Effector CD8-positive, alpha-beta T cell (primary cell): ENCODE measurements around the gene EPHA8.

Source experiments
- DNase-seq: peaks from one replicate; lab custom pipeline; 2025; lab: John Stamatoyannopoulos, UW

Gene EPHA8

DNA sequence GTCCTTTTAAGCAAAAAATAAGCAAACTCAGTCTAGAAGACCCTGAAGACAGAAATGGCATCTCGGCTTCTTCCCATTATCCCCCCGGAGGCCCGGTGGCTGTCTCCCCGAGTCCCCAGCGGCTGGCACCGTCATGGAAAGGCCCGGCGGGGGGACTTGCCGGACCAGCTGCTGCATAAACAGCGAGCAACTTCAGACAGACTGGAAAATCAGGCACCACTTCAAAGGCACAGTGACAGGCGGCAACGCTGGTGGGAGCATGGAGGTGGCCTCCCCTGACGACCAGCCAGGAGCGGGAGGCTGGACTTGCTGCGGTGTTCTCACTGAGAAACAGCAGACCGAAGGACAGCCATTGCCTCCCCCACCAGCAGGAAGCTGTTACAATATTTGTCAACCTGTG is 54.8 kb downstream of the EPHA8 start:
- DNase-seq, result no peak

DNA sequence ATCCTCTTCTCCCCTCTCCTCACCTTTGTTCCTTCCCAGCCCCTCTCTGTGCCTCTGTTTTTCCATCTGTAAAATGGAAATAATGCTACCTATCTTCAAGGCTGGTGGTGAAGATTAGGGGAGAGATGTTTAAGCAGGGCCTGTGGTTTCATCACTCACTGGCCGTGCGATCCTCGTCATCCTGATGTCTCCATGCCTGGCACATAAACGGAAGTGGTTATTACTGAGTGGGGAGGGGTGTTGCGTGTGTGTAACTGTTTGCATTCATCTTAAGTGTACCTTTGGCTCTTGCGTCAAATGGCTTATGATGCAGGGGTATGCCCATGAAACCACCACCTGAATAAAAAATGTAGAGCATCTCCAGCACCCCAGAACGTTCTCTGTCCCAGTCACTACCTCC is 56.0 kb downstream of the EPHA8 start:
- no peak for DNase-seq

DNA sequence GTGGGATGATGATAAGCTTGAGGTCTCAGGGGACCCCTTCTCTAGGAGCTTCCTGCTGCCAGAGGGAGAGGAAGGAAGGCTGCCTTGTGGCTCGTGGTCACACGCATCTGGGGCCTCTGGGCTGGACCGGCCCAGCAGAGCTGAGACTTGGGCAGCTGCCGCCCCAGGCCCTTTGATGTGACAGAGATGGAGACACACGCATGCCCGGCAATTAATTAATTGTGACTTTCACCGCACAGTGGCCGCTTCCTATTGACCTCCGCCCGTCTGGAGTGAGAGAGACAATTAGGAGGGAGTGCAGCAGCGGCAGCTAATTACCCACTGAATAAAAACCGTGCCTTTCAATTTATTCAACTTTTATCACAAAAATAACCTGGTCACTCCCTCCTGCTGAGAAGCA is 56.5 kb downstream of the EPHA8 start:
- DNase-seq, result no peak

DNA sequence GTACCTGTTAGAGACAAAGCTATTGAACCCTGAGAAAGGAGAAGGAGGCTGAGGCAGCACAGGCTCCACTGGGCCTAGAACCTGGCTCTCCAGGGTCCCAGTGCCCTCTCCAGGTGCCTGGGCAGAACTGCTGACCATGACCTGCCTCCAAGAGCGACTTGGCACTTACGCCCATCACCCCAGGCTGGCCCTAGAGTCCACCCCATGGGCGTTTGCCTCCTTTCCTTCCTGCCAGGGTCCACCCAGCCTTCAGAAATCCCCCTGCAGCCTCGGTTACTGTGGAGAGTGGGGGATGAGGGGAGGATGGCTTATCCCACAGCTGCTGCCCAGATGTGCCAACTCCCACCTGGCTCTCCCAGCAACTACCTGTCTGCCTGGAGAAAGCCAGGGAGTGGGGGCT is 58.5 kb downstream of the EPHA8 start:
- no peak for DNase-seq

DNA sequence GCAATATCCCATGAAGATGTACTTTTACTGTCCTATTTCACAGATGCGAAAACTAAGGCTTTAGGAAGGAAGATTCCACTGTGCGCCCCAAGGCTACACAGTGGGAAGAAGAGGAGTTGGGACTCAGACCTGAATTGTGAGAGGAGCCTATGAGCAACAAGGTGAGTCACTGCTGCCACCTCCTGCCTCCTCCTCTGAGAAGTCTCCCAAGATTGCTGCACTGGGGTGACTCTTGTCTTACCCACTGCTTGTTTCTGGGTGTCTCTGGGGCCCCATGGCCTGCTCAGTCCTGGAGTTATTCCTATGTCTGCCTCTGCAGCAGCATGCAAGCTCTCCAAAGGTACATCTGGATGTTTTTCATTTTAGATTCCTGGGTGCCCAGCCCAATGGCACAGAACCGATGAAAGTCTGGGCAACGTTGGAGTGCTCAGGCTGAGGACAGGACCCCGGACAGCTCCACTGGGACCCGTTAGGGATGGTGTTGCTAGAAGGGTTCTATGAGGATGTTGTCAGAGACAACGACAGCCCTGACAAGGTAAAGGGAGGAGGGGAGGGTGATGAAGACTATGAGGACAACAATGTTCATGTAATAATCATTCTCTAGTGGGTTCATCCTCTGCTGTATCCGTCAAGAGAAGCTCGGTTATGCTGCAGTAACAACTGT is 62.1 kb downstream of the EPHA8 start:
- DNase-seq, result no peak

DNA sequence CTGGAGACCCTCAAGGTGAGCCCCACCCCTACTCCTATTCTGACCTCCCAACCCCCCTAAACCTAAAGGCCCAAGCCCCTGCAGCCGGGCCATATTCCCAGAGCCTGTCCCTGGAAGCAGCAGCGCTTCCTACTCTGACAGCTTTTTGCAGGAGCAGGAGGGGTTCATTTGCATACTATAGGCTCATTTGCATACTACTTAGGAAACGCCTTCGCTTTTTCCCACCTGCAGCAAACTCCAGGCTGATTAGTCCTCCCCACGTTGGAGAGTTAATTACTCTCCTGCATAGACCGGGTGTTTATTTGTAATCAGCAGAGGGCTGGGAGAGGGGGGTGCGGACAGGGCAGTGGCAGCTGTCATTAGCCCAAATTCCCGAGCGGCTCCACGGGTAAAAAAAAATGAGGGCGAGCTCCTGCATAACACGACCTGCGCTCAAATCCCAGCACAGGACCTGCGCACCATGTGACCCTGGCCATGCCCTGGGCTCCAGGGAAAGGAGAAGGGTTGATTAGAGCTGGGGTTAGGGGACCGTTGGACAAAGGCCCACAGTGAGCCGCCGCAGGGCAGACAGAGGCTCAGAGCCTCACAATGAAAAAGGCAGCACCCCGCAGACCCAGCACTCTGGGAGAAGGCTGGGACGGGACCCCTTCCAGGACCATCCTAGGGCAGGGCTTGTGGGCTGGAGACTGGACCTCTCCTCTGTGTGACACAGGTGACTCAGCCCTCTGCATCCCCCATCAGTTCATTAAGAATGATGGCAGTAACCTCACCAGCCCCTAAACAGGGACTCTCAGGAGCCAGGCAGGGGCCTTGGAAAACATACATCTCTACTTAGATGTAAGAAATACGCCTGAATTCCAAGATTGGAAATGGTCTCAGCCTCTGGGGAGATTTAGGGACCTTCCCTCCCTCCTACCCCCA is 63.2 kb downstream of the EPHA8 start:
- no peak for DNase-seq

DNA sequence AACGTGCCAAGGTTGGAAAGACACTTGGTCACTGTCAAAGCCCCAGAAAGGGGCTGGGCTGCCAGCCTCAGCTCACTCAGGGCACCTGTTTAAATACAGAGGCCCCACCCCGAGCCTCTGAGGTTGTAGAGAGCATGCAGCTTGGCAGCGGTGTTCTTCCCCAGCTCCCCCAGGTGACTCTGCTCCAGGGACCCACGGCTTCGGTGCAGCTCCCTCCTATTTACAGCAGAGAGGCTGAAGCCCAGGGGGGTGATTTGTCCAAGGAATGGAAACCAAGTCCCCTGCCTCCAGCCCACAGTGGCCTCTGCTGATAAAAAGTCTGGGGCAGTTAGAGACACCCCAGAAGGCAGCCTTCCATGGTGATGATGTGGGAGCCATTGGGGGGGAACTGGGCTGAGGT is 64.0 kb downstream of the EPHA8 start:
- DNase-seq, result no peak

DNA sequence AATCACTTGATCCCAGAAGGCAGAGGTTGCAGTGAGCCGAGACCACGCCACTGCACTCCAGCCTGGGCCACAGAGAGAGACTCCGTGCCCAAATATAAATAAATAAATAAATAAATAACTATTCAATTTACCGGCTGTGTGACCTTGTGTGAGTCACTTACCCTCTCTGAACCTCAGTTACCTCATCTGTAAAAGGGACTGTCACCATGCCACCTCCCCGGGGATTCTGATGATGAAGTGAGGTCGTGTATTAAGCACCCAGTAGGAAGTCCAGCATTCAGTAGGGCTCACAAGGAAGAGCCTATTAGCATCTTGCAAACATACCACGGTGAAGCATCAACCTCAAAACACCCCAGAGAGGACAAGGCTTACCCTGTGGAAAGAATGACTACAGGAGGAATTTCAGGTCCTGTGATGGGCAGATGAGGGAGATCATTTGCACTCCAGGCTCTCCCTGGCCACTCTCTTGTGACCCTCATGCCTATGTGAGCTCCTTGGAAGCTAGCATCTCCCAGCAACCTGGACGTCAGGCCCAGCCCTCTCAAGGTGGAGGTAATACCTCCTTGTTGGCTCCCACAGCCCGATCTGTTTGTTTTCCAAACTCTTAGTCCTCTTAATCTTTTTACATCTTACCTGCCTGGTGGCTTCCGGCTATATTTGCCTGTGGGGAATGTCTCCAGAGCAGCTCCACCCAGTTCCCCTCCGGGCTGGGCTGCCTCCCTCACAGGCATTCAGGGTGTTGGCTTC is 65.6 kb downstream of the EPHA8 start:
- DNase-seq, result no peak

DNA sequence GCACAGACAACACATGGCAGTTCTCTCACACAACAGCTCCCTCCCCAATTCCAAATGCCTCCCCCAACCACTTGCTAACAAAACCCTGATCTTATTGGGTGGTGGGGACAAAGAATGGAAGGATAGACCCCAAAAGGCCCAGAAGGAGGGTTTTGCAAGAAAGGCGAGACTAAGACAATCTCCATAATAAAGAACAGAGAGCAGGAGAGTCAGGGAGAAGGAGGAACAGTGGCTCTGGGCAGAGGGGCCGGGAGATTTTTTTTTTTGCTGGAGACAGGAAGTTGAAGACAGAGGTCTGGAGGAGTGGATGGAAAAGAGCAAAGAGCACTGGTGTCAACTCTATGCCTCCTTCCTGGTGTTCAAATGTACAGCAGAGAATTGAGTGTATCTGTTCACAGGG is 66.6 kb downstream of the EPHA8 start:
- DNase-seq, result no peak

DNA sequence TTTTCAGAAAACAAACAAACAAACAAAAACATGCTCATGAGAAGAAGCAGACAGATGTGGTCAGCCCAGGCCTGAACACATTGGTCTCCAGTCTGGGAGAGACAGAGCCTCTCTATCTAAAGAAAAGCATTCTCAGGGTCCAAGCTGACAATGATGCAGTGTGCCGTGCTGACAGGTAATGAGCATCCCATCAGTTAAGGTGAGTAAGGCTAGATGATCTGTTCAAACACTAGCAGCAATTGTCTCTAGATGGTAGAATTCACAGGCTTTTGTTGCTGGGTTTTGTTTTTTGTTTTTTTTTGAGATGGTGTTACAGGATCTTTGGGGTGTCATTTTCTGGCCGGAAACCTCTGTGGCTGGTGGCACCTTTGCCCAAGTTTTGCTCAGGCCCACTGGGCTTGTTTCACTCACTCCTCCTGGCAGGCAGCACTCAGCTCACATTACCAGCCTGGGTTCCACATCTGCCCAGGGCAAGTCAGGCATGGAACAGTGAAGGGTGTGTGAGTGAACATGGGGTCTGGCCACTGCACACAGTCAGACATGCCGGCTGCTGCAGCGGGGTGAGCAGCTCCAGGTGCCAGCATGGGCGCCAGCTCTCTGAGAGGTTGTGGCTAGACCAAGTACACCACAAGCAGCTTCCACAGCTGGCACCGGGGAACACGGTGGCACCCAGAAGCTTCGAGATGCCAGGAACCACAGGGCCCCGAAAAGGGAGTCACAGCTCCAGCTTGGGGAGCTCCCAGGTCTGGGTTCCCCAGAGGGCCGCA is 70.6 kb downstream of the EPHA8 start:
- DNase-seq, result no peak

DNA sequence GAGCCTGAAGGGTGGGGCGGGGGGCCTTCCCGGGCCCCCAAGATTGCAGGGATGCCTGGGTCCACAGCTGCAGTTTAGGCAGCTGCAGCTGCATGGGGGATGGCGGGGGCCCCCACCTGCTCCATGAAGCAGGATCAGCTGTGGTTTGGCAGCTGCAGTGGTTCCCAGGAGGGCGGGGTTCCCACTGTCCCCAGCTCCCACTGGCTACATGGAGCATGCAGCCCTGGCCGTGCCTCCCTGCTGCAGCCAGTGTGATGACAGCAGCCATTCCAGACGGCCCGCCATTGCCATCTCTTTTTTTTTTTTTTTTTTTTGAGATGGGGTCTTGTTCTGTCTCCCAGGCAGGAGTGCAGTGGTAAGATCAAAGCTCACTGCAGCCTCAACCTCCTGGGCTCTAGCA is 72.1 kb downstream of the EPHA8 start:
- no peak for DNase-seq

DNA sequence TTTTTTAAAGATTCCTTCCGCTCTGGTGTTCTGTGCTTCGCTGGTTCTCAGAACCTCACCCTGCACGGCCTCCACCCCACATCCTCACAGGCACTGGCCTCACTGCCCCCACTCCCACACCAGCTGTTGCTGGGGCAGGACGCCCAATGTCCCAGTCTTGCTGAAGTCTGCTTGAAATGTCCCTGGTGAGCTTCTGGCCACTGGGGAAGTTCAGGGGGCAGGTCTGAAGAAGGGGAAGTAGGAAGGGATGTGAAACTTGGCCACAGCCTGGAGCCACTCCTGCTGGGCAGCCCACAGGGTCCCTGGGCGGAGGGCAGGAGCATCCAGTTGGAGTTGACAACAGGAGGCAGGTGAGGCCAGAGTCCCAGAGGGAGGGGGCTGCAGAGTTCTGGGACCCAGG is 73.1 kb downstream of the EPHA8 start, which contains the start of gene C1QA:
TSS of gene C1QA (plus strand) at position 276 of the 400 bp plus-strand sequence. CDS start 989 bp downstream, outside the sequence.
- no peak for DNase-seq

DNA sequence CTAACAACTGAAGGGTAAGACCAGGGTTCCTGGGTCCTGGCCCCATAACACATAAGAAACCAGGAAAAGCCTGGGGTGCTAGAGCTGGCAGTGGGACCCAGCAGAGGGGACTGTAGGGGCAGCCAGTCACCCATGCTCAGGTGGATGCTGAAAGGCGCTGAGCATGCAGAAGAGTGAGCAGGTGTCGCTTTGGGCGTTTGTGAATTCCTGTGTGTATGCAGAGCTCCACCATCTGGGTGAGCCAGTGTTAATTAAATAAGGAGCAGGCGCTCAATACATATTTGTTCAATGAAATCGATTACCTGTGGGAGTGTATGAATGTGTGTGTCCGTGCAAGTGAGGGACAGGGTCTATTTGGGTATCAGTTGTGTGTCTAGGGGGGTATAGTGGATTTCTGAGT is 73.6 kb downstream of the EPHA8 start:
- DNase-seq, result no peak

DNA sequence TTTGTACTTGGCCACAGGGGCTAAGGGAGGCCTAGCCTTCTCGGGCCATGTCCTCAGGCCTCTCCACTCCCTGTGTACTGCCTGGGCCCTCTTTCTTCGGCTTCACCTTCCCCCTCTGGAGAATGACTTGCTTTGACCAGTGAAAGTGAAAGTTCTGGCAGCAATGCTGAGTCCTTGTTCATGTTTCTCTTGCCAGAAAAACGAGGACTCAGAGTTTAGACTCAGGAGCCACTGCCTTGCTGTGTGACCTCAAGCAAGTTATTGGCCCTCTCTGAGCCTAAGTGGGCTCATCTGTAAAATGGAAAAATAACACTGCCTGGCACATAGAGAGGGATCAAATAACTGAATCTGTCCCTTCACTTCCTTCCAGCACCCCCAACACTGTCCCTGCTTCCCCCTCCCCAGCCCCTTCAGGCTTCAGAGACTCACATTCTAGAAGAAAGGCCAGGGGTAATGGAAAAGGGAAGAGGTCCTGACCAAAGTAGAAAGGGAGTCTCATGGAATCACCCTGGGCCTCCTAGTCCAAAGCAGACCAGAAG is 74.7 kb downstream of the EPHA8 start:
- no peak for DNase-seq

DNA sequence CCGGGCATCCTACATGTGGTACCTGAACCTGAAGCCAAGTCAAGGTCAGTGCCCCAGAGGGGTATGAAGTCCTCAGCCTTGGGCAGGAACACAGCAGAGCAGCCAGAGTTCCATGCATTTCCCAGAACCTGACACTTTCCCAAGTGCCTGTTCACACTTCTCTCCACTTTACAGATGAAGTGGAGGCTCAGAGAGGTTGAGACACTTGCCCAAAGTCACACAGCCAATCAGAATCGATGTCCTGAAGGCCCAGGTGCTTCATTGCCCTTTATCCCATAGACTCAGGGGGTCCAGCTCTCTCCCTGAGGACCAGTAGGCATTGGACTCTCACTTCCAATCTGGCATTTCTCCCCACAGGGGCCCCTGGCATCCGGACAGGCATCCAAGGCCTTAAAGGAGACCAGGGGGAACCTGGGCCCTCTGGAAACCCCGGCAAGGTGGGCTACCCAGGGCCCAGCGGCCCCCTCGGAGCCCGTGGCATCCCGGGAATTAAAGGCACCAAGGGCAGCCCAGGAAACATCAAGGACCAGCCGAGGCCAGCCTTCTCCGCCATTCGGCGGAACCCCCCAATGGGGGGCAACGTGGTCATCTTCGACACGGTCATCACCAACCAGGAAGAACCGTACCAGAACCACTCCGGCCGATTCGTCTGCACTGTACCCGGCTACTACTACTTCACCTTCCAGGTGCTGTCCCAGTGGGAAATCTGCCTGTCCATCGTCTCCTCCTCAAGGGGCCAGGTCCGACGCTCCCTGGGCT is 75.4 kb downstream of the EPHA8 start:
- no peak for DNase-seq

DNA sequence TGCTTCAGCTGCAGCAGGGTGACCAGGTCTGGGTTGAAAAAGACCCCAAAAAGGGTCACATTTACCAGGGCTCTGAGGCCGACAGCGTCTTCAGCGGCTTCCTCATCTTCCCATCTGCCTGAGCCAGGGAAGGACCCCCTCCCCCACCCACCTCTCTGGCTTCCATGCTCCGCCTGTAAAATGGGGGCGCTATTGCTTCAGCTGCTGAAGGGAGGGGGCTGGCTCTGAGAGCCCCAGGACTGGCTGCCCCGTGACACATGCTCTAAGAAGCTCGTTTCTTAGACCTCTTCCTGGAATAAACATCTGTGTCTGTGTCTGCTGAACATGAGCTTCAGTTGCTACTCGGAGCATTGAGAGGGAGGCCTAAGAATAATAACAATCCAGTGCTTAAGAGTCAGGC is 76.0 kb downstream of the EPHA8 start:
- DNase-seq, result no peak

DNA sequence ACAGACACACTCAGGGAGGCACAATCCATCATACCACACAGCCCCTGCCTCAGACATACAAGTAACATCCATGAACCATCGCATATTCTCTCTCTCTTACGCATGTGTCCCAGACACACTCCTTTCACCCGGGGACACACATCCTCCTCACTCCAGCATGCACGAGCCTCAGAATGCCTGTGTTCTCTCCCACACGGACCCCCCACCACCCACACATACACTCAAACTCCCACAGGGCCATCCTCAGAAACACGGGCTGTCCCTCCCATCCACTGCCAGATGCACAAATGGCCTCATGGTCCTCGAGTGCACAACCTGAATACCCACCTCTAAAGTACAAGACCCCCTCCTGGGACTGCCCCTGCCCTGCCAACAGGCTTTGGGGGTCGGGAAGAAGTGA is 78.0 kb downstream of the EPHA8 start:
- DNase-seq, result no peak

DNA sequence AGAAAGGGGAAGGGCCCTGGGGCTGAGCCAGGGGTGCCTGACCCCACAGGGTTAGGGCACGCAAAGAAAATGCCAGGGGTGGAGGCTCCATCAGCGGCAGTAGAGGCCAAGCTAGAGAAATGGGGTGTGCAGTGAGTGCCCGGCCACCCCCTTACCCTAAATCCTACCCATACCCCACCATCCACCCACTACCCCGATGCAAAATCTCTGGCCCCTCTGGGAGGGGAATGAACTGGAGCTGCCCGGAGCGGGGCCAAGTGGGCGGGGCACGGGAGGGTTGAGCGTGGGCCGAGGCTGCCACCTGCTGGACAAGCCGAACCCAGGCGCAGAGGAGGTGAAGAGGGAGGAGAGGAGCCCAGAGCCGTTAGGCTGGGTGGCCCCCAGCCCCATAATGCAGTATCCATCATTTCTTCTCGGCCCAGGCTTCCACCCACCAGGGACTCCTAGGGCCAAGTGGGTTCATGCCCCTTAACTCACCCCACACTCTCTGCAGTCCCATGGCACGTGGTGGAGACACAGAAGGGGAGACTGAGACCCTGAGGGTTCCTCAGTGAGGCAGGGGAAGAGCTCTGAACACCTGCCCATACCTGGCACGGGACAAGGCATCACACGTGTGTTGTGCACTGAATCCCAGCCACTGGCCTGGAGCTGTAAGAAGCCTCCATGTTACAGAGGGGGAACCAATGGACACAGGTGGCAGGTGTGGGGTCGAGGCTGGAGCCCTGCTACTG is 78.8 kb downstream of the EPHA8 start:
- DNase-seq, result peak; percentile 28

DNA sequence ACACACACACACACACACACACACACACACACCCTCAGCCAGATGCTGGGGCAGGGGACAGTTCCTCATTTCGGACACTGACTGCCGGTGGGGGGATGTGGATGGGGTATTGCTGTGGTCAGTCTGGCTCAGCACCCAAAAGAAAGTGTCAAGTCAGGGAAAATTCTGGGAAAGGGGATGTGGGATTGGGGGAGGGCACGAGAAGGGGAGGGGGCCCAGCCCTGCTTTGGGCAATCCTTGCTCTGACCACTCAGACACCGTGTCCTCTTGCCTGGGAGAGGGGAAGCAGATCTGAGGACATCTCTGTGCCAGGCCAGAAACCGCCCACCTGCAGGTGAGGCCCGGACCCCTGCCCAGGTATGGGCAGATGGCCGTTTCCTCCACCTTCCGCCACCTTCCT is 80.1 kb downstream of the EPHA8 start, which contains the start of gene C1QC:
TSS of gene C1QC (plus strand) at position 253 of the 400 bp plus-strand sequence. CDS start 391 bp downstream, outside the sequence.
- no peak for DNase-seq

DNA sequence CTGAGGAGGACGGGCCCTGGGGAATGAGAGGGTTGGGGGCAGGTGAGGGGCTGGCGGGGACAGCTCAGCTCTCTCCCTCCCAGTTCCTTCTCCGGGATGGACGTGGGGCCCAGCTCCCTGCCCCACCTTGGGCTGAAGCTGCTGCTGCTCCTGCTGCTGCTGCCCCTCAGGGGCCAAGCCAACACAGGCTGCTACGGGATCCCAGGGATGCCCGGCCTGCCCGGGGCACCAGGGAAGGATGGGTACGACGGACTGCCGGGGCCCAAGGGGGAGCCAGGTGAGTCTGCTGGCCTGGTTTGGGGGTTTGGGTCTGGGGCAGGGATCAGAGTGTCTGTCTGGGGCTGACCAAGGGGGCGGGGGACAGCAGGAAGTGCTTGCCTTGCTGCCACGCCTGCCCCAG is 80.6 kb downstream of the EPHA8 start:
- DNase-seq, result no peak
